Measurements from ENCODE around the gene MMP28. TPM values are rescaled to one million over a fixed set of nuclear protein-coding genes. Genes with fewer than 3 reads are reported as not detected.

MMP28 gene
- total and polyA plus RNA-seq, 2 donors (not counting 1 experiment from before 2014, with no cell fraction given) = 0.15 to 2.0 TPM

- H3K27me3 Mint-ChIP-seq = no peaks in the 10 kb centered on the region
These were observed 46.1 kb upstream of the MMP28 start for GRCh38 chr17:35841505-35841904.

GRCh38 chr17:35841101-35841500 is 45.7 kb upstream of the MMP28 start:
- no peak overlapping the region for H3K4me2 ChIP-seq (replicated peaks; ENCODE audit: low read depth, low read length, poor library complexity, severe bottlenecking)
- H3K27ac ChIP-seq (ENCODE audit: low read length in 2 of 2) = no peak overlapping the region
- no peak overlapping the region for H3K9ac ChIP-seq (ENCODE audit: low read length)
- intact Hi-C loops (cut with micrococcal nuclease) = no loop called here
- no peaks in the 10 kb centered on the region for H3K4me1 Mint-ChIP-seq
- peaks cover 23% of the 10 kb centered on the region for H4K20me1 ChIP-seq (ENCODE audit: control insufficient read depth, insufficient read depth, low read length, poor library complexity, severe bottlenecking)
- H3K4me1 ChIP-seq (ENCODE audit: control insufficient read depth in 2 of 2, insufficient read depth in 2 of 2, low read length in 2 of 2) = no peaks in the 10 kb centered on the region
- ChIA-PET POLR2A (no interaction called here), CTCF (interaction anchor here (0.7 to 1.8 kb wide), 4 partner anchors 9 to 121 kb away, joined by 3 to 5 read pairs (median 4); no protein-coding TSS in a partner anchor)
- ATAC-seq (ENCODE audit: low read depth) = no peak
- H3K9me3 Mint-ChIP-seq (ENCODE audit: insufficient read depth) = no peaks in the 10 kb centered on the region
- H3K9me3 ChIP-seq (ENCODE audit: control extremely low read depth in 1 of 3, control insufficient read depth in 2 of 3, insufficient read depth in 1 of 3, low read length in 2 of 3) = no peaks in the 10 kb centered on the region
- peaks cover 10 to 85% of the 10 kb centered on the region in 2 experiments for H3K36me3 ChIP-seq (replicated peaks in 1 of 2; ENCODE audit: control extremely low read depth in 1 of 2, control insufficient read depth in 1 of 2, extremely low read depth in 1 of 2, insufficient read depth in 2 of 2, low read length in 1 of 2)
- H3K27me3 ChIP-seq (replicated peaks in 1 of 4; ENCODE audit: control extremely low read depth in 1 of 4, control insufficient read depth in 3 of 4, insufficient read depth in 4 of 4, low read length in 3 of 4) = no peaks in the 10 kb centered on the region
- no peak overlapping the region for H3K27ac Mint-ChIP-seq
- DNase-seq = no peak
- no peak overlapping the region for H2AFZ ChIP-seq (ENCODE audit: insufficient read depth, low read depth, low read length, poor library complexity, severe bottlenecking)
- TF ChIP-seq EZH2 (IDR thresholded peaks at IDR 0.05; ENCODE audit: borderline replicate concordance, insufficient read depth, low read depth, low read length, poor library complexity, severe bottlenecking) (no peak), CTCF (IDR thresholded peaks at IDR 0.05) (no peak)
- no peak overlapping the region for H3K4me3 ChIP-seq (ENCODE audit: control extremely low read depth in 1 of 5, extremely low read depth in 1 of 5, insufficient read depth in 1 of 5, low read depth in 2 of 5, low read length in 4 of 5)
- H3K4me3 Mint-ChIP-seq = no peak overlapping the region
- no CpG with 5 or more reads among the region's 3 CpGs for WGBS (ENCODE audit: insufficient coverage)
- no peaks in the 10 kb centered on the region for H3K79me2 ChIP-seq (ENCODE audit: control insufficient read depth, insufficient read depth, low read length)
- H3K27me3 Mint-ChIP-seq = no peaks in the 10 kb centered on the region

More at GRCh38 chr17:35841505-35841904, 46.1 kb upstream of the MMP28 start:
- no peak overlapping the region for H3K9ac ChIP-seq (ENCODE audit: low read length)
- no peaks in the 10 kb centered on the region for H3K4me1 ChIP-seq (ENCODE audit: control insufficient read depth in 2 of 2, insufficient read depth in 2 of 2, low read length in 2 of 2)
- peaks cover 21% of the 10 kb centered on the region for H4K20me1 ChIP-seq (ENCODE audit: control insufficient read depth, insufficient read depth, low read length, poor library complexity, severe bottlenecking)
- H3K4me3 Mint-ChIP-seq = no peak overlapping the region
- H3K9me3 ChIP-seq (ENCODE audit: control extremely low read depth in 1 of 3, control insufficient read depth in 2 of 3, insufficient read depth in 1 of 3, low read length in 2 of 3) = no peaks in the 10 kb centered on the region
- H3K79me2 ChIP-seq (ENCODE audit: control insufficient read depth, insufficient read depth, low read length) = no peaks in the 10 kb centered on the region
- no peaks in the 10 kb centered on the region for H3K4me1 Mint-ChIP-seq
- intact Hi-C loops (cut with micrococcal nuclease) = no loop called here
- H3K4me3 ChIP-seq (ENCODE audit: control extremely low read depth in 1 of 5, extremely low read depth in 1 of 5, insufficient read depth in 1 of 5, low read depth in 2 of 5, low read length in 4 of 5) = no peak overlapping the region
- H3K36me3 ChIP-seq (replicated peaks in 1 of 2; ENCODE audit: control extremely low read depth in 1 of 2, control insufficient read depth in 1 of 2, extremely low read depth in 1 of 2, insufficient read depth in 2 of 2, low read length in 1 of 2) = peaks cover 10 to 85% of the 10 kb centered on the region in 2 experiments
- no peak overlapping the region for H3K27ac ChIP-seq (ENCODE audit: low read length in 2 of 2)
- no peak overlapping the region for H3K4me2 ChIP-seq (replicated peaks; ENCODE audit: low read depth, low read length, poor library complexity, severe bottlenecking)
- H2AFZ ChIP-seq (ENCODE audit: insufficient read depth, low read depth, low read length, poor library complexity, severe bottlenecking) = no peak overlapping the region
- 100% methylated on average over 2 of the region's 4 CpGs for WGBS (ENCODE audit: insufficient coverage)
- no peaks in the 10 kb centered on the region for H3K9me3 Mint-ChIP-seq (ENCODE audit: insufficient read depth)
- no peak for DNase-seq
- POLR2A ChIA-PET = interaction anchor here (0.6 kb wide), 1 partner anchor 21 kb away, joined by 3 read pairs; no protein-coding TSS in a partner anchor
- CTCF ChIA-PET = interaction anchor here (0.7 to 1.8 kb wide), 3 partner anchors 8 to 120 kb away, joined by 3 to 5 read pairs (median 4); no protein-coding TSS in a partner anchor
- no peak for TF ChIP-seq CTCF (IDR thresholded peaks at IDR 0.05)
- no peak for TF ChIP-seq EZH2 (IDR thresholded peaks at IDR 0.05; ENCODE audit: borderline replicate concordance, insufficient read depth, low read depth, low read length, poor library complexity, severe bottlenecking)
- ATAC-seq (ENCODE audit: low read depth) = no peak
- H3K27me3 ChIP-seq (replicated peaks in 1 of 4; ENCODE audit: control extremely low read depth in 1 of 4, control insufficient read depth in 3 of 4, insufficient read depth in 4 of 4, low read length in 3 of 4) = no peaks in the 10 kb centered on the region
- H3K27ac Mint-ChIP-seq = no peak overlapping the region
